ENCODE results near the gene ARHGAP26. TPM values are rescaled to one million over a fixed set of nuclear protein-coding genes. Genes with fewer than 3 reads are reported as not detected.

The ARHGAP26 gene
- total RNA-seq, 1 donor from 2014 or later, result 17.1 TPM

DNA sequence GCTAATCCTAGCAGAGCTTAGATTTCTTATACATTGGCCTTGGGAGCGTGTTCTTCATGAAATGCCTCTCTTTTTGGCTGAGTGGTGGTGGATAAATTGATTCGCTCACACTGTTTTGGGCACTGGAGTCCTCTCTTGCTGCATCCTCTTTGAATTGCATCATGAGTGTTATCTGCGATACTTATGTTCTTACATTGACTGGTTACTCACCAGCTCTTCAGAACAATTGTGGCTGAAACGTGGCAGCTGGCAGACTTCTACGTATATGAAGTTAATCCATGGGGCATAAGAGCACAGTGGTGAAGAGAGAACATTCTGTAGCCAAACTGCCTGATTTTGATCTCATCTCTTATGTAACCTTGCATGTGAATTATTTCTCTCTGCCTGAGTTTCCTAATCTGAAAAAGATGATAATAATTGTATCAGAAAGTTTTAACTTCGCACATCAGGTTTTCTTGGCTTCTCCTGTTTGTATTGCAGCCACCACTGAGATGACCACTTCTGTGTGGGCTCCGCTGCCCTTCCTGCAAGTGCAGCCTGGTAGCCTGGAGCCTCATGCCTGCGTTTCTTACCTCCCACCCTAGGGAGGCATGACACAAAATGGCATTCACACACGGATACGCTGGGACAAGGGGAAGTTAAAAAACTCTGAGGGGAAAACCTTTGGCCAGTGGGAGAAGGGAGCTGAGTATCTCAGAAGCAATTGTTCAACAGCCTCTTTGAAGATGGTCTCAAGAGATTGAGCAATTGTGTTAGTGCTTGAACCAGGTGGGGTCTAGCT lies 295.2 kb downstream of the ARHGAP26 start:
- peak; percentile 73 for DNase-seq (ENCODE audit: low read depth)
- no peak for FAIRE-seq
- Histone ChIP-seq H3K27me3 (ENCODE audit: control insufficient read depth, insufficient read depth, low read length) (no peaks in the 10 kb centered on the region), H3K4me3 (ENCODE audit: low read depth, low read length) (no peak overlapping the region), H3K36me3 (ENCODE audit: control insufficient read depth, insufficient read depth, low read length) (no peaks in the 10 kb centered on the region)
- TF ChIP-seq, protein P1, sequence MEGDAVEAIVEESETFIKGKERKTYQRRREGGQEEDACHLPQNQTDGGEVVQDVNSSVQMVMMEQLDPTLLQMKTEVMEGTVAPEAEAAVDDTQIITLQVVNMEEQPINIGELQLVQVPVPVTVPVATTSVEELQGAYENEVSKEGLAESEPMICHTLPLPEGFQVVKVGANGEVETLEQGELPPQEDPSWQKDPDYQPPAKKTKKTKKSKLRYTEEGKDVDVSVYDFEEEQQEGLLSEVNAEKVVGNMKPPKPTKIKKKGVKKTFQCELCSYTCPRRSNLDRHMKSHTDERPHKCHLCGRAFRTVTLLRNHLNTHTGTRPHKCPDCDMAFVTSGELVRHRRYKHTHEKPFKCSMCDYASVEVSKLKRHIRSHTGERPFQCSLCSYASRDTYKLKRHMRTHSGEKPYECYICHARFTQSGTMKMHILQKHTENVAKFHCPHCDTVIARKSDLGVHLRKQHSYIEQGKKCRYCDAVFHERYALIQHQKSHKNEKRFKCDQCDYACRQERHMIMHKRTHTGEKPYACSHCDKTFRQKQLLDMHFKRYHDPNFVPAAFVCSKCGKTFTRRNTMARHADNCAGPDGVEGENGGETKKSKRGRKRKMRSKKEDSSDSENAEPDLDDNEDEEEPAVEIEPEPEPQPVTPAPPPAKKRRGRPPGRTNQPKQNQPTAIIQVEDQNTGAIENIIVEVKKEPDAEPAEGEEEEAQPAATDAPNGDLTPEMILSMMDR (IDR thresholded peaks at IDR 0.05; ENCODE audit: insufficient read depth, low read length, severe bottlenecking), result no peak

DNA sequence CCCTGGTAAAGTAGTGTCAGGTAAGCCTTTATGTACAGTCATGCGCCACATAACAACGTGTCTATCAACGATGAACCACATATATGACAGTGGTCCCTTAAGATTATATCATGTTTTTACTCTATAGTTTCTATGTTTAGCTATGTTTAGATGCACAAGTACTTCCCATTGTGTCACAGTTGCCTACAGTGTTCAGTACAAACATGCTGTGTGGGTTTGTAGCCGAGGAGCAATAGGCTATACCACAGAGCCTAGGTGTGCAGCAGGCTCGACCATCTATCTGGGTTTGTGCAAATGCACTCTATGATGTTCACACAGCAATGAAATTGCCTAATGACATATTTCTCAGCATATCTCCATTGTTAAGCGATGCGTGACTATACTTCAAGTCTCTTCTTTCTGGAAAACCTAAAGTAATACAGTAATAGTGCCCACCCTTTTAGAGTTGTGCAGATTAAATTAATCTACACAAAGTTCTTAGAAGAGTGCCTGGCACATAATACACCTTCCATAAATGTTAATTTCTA lies 295.9 kb downstream of the ARHGAP26 start:
- FAIRE-seq (no peak), DNase-seq (ENCODE audit: low read depth) (no peak)
- no peaks in the 10 kb centered on the region for H3K36me3 ChIP-seq (ENCODE audit: control insufficient read depth, insufficient read depth, low read length)
- TF ChIP-seq, protein P1 (IDR thresholded peaks at IDR 0.05; ENCODE audit: insufficient read depth, low read length, severe bottlenecking), result no peak
- H3K4me3 ChIP-seq (ENCODE audit: low read depth, low read length), result no peak overlapping the region
- H3K27me3 ChIP-seq (ENCODE audit: control insufficient read depth, insufficient read depth, low read length), result no peaks in the 10 kb centered on the region

DNA sequence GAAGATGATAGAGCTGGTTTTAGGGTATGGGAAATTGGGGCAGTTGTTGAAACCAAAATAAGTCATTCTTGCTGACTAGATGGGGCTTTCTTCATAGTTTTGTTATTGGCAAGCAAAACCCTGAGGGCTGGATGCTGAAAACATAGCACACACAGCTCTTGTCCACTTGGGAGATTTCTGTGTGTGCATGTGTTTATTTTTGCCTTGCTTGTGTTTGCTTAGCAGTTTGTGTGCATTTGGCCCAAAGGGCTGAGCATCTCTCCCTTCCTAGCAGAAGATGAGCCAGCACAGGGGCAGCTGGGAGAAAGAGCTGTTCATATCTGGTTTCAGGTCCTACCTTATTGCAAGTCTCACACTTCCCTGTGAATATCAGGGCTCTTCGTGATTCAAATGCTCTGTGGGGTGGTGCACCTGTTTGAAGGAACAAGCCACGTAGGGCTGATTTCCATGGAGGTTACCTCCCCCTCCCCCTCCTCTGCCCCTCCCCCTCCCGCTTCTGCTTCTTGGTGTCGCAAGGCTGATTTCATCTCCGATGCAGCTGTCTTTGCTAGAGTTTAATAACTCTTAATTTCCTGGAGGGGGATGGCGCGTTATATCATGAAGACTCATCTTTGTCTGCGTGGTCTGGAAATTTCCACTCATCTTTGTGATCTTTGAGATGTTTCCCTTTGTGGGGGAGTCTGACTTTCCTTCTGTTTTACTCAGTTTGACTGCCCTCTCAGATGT lies 296.5 kb downstream of the ARHGAP26 start:
- no peak for DNase-seq (ENCODE audit: low read depth)
- no peak for FAIRE-seq
- TF ChIP-seq, protein P1 (IDR thresholded peaks at IDR 0.05; ENCODE audit: insufficient read depth, low read length, severe bottlenecking), result no peak
- H3K4me3 ChIP-seq (ENCODE audit: low read depth, low read length), result no peak overlapping the region
- no peaks in the 10 kb centered on the region for H3K27me3 ChIP-seq (ENCODE audit: control insufficient read depth, insufficient read depth, low read length)
- H3K36me3 ChIP-seq (ENCODE audit: control insufficient read depth, insufficient read depth, low read length), result no peaks in the 10 kb centered on the region

- TF ChIP-seq, protein P1 (IDR thresholded peaks at IDR 0.05; ENCODE audit: insufficient read depth, low read length, severe bottlenecking), result no peak
- DNase-seq (ENCODE audit: low read depth) (no peak), FAIRE-seq (no peak)
- H3K4me3 ChIP-seq (ENCODE audit: low read depth, low read length), result no peak overlapping the region
- H3K27me3 ChIP-seq (ENCODE audit: control insufficient read depth, insufficient read depth, low read length), result no peaks in the 10 kb centered on the region
- no peaks in the 10 kb centered on the region for H3K36me3 ChIP-seq (ENCODE audit: control insufficient read depth, insufficient read depth, low read length)
Measured at GRCh38 chr5:143068712-143069111, 298.5 kb downstream of the ARHGAP26 start.

- no peak for FAIRE-seq
- Histone ChIP-seq H3K27me3 (ENCODE audit: control insufficient read depth, insufficient read depth, low read length) (no peaks in the 10 kb centered on the region), H3K4me3 (ENCODE audit: low read depth, low read length) (no peak overlapping the region), H3K36me3 (ENCODE audit: control insufficient read depth, insufficient read depth, low read length) (no peaks in the 10 kb centered on the region)
- DNase-seq (ENCODE audit: low read depth), result no peak
- TF ChIP-seq, protein P1 (IDR thresholded peaks at IDR 0.05; ENCODE audit: insufficient read depth, low read length, severe bottlenecking), result no peak
Measured at GRCh38 chr5:143071927-143072326, 301.8 kb downstream of the ARHGAP26 start.

Data from bronchial epithelial cell (primary cell).